Retinal pigment epithelial cell (primary cell): ENCODE measurements around the gene TEX19.

Experiments used
- DNase-seq: peaks from one replicate; pipeline ENCODE4 v3.0.0-alpha.2; 2010; ENCODE audit warnings: low read depth
- H3K4me3 ChIP-seq: 2 replicates; pipeline ENCODE4 v1.5.1; 2011; ENCODE audit warnings: mild to moderate bottlenecking, low read length, control low read depth, moderate library complexity
- TF ChIP-seq, protein P1 (sequence below): conservative IDR thresholded peaks from 2 replicates; pipeline ENCODE4 v1.5.1; 2011; ENCODE audit warnings: low read depth, low read length, control low read depth, inconsistent platforms

TEX19 gene

DNA sequence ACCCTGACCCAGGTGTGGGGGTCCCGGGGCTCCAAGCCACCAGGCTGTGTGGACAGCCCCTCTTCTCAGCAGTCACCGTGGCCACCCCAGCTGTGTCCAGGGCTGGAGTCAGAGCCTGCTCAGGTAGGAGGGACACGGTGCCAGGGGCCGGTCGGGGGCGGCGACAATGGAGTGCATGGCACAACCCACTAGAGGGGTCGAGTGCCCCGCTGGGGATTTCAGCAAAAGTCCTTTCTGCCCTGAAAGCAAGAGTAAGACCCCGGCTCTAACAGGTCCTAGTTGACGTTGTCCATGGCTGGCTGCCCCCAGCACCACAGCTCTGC, 23.8 kb downstream of the TEX19 start:
- TF ChIP-seq, protein P1, sequence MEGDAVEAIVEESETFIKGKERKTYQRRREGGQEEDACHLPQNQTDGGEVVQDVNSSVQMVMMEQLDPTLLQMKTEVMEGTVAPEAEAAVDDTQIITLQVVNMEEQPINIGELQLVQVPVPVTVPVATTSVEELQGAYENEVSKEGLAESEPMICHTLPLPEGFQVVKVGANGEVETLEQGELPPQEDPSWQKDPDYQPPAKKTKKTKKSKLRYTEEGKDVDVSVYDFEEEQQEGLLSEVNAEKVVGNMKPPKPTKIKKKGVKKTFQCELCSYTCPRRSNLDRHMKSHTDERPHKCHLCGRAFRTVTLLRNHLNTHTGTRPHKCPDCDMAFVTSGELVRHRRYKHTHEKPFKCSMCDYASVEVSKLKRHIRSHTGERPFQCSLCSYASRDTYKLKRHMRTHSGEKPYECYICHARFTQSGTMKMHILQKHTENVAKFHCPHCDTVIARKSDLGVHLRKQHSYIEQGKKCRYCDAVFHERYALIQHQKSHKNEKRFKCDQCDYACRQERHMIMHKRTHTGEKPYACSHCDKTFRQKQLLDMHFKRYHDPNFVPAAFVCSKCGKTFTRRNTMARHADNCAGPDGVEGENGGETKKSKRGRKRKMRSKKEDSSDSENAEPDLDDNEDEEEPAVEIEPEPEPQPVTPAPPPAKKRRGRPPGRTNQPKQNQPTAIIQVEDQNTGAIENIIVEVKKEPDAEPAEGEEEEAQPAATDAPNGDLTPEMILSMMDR, result no peak
- no peak for DNase-seq
- no peak overlapping the region for H3K4me3 ChIP-seq

DNA sequence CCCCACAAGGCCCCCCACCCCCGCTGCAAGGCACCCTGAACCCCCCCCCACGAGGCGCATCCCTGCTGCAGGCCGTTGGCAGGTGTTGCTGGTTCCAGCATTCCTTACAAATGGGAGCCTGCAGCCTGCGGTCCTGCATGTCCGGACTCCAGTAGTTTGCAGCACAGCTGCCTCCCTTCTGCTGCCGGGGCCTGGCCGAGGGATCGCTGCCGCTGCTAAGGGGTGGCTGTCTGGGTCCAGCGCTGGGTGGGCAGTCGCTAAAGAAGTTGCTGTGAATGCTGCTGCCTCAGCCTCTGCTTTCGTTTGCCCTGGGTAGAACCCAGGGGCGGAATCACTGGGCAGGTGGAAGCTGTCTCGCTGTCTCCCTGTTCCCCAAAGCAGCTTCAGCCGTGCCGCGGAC, 24.4 kb downstream of the TEX19 start:
- H3K4me3 ChIP-seq, result no peak overlapping the region
- no peak for DNase-seq
- TF ChIP-seq, protein P1, result no peak

DNA sequence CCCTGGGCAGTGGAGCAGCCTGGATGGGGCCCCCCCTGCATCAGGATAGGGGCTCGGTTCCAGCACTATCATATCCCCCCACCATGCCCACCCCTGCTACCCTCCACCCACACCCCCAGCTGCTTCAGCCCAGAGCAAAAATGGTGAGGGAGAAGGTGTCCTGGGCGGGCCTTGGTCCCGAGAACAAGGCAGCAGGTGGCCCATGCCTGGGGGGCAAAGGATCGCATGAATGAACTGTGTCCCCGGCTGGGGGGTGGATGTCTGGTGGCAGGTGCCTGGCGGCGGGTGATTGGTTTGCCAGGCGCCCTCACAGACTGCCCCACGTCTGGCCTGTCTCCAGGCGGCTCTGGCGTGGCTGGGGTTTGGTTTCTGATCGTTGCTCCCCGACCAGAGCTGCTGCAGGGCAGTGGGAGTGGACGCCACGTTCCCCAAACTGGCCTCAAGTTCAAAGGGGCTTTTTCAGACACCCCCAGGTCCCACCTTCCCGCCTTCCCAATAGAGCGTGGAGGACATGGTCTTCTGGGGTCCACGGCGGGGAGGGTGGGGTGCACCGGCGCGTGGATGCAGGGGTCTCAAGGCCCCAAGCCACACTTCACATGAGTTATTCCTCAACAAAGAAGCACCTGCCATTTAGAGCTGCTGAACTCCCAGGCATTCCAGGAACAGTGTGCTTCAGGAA, 25.1 kb downstream of the TEX19 start:
- TF ChIP-seq, protein P1, result no peak
- no peak for DNase-seq
- H3K4me3 ChIP-seq, result no peak overlapping the region

DNA sequence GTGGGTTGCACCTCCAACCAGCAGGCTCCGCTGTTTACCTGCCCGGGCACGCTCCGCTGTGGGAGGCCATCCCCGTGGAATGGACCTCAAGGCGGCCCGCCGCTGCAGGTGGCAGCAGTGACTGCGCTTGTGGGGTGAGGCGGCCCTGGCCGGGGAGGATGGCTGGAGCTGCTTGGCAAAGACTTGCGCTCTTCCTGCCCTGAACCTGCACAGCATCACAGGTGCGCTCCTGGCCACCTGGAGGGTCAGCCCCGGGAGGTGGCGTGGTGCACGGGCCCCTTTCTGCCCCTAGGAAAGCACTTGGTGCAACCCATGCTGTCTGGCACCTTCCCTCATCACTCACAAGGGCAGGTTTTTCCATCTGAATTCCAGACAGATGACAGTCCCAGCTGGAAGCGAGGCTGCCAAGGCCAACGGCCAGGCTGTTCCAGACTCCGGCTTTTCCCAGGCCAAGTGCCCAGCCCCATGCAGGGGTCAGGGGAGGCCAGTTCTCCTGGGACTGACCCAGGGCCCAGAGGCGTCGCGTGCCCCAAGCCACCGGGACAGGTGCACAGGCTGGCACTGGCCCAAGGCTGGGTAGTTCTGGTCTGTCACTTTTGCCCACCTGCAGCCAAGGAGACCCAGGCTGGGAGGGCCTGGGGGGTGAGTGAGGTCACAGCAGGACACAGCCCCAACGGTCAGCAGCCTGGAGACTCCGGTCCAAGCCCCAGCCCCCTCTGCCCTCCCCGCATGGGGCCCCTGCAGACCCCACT, 25.9 kb downstream of the TEX19 start:
- H3K4me3 ChIP-seq, result no peak overlapping the region
- DNase-seq, result no peak
- TF ChIP-seq, protein P1, result no peak

DNA sequence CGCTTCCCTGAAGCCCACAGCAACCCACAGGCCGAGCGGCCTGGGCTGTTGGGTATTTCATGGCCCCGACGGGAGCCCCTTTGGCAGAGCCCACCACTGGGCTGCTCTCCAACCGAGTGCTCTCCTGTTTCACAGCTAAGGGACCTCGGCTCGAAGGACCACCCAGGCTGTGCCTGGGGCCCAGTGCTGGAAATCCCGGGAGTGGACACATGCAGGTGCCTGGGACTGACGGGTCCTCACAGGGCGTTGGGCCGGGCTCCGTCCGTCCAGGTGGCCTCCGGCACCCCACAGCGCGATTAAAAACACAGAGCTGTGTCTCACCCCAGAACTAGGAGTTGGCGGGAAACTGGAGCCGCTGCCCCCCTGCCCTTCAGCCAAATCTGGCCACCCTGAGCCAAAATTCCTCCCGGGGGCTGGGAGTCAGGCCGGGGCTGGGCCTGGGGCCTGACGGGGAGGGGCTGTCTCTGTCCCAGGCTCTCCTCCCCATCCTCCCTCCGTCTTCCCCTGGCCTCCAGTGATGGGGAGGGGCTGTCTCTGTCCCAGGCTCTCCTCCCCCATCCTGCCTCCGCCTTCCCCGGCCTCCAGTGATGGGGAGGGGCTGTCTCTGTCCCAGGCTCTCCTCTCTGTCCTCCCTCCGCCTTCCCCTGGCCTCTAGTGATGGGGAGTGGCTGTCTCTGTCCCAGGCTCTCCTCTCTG, 26.7 kb downstream of the TEX19 start:
- TF ChIP-seq, protein P1, result no peak
- no peak for DNase-seq

DNA sequence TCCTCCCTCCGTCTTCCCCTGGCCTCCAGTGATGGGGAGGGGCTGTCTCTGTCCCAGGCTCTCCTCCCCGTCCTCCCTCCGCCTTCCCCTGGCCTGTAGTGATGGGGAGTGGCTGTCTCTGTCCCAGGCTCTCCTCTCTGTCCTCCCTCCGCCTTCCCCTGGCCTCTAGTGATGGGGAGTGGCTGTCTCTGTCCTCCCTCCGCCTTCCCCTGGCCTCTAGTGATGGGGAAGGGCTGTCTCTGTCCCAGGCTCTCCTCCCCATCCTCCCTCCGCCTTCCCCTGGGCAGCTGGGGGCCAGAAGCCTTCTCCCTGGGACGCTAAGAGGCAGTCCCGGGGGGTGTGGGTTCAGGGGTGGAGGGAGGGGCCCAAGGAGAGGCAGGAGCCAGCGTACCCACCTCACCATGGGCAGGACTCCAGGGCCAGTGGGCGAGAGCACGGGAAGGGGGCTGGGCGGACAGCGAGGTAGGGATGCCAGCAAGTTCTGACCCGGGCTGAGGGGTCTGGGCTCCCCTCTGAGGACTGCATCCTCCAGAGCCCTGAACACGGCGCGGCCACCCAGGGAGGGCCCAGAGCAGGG, 27.3 kb downstream of the TEX19 start:
- TF ChIP-seq, protein P1, result no peak
- DNase-seq, result no peak
- no peak overlapping the region for H3K4me3 ChIP-seq

More for the DNA sequence above, 26.7 kb downstream of the TEX19 start:
- no peak overlapping the region for H3K4me3 ChIP-seq
